GM21717 (cell line): Measurements from ENCODE around the gene UBXN6.

Experiments used
- ATAC-seq: cut with Tn5 transposase; IDR thresholded peaks from one replicate; pipeline ENCODE4 v1.9.1; 2021; ENCODE audit warnings: mild to moderate bottlenecking, moderate library complexity; ENCODE audit not compliant: unreplicated experiment

Gene UBXN6

GRCh38 chr19:4493929-4494690 lies 36.5 kb upstream of the UBXN6 start:
- ATAC-seq = no peak

- ATAC-seq = no peak
These were observed 35.7 kb upstream of the UBXN6 start for GRCh38 chr19:4493104-4493928.

- no peak for ATAC-seq
These were observed 34.9 kb upstream of the UBXN6 start for GRCh38 chr19:4492337-4493103.

- no peak for ATAC-seq
These were observed 33.9 kb upstream of the UBXN6 start for GRCh38 chr19:4491446-4491845.

- no peak for ATAC-seq
These were observed 30.9 kb upstream of the UBXN6 start for GRCh38 chr19:4488496-4488895.

GRCh38 chr19:4487572-4487971 lies 30.0 kb upstream of the UBXN6 start:
- ATAC-seq = no peak

- ATAC-seq = no peak
These were observed 25.8 kb upstream of the UBXN6 start for GRCh38 chr19:4483385-4483784.

- ATAC-seq = no peak
These were observed 25.2 kb upstream of the UBXN6 start for GRCh38 chr19:4482721-4483364.

GRCh38 chr19:4477034-4477801 lies 19.6 kb upstream of the UBXN6 start:
- ATAC-seq = no peak

GRCh38 chr19:4474514-4475022 lies 17.0 kb upstream of the UBXN6 start:
- no peak for ATAC-seq

GRCh38 chr19:4473763-4474513 lies 16.3 kb upstream of the UBXN6 start:
- no peak for ATAC-seq

GRCh38 chr19:4473011-4473762 lies 15.6 kb upstream of the UBXN6 start:
- ATAC-seq = no peak

- peak; percentile 1 for ATAC-seq
These were observed 14.8 kb upstream of the UBXN6 start, which contains the start of gene HDGFL2 for GRCh38 chr19:4472174-4472974. Gene HDGFL2 (plus strand): TSS chr19:4472297. CDS start chr19:4472351, 54 bp downstream.

- peak; percentile 78 for ATAC-seq
These were observed 14.0 kb upstream of the UBXN6 start for GRCh38 chr19:4471403-4472173.

GRCh38 chr19:4467835-4468234 lies 10.2 kb upstream of the UBXN6 start:
- ATAC-seq = no peak

GRCh38 chr19:4464815-4465581 lies 7.4 kb upstream of the UBXN6 start:
- ATAC-seq = no peak
